Measurements from ENCODE around the gene CCDC172.

CCDC172 gene

GRCh38 chr10:116325987-116326386, 1.7 kb downstream of the CCDC172 start:
- DNase-seq (ENCODE audit: low read depth, low spot score): no peak
- no peak for TF ChIP-seq CTCF (IDR thresholded peaks at IDR 0.05; ENCODE audit: low read depth, low read length)
- in situ Hi-C loops (cut with HindIII; ENCODE audit: low sequenced_read_pairs): no loop called here
- H3K4me3 ChIP-seq (ENCODE audit: low read depth, low read length): no peak overlapping the region

- DNase-seq (ENCODE audit: low read depth, low spot score): no peak
- in situ Hi-C loops (cut with HindIII; ENCODE audit: low sequenced_read_pairs): no loop called here
- no peak for TF ChIP-seq CTCF (IDR thresholded peaks at IDR 0.05; ENCODE audit: low read depth, low read length)
These were observed 4.9 kb downstream of the CCDC172 start for GRCh38 chr10:116329153-116329552.

GRCh38 chr10:116331815-116332214, 7.6 kb downstream of the CCDC172 start:
- in situ Hi-C loops (cut with HindIII; ENCODE audit: low sequenced_read_pairs): no loop called here
- no peak overlapping the region for H3K4me3 ChIP-seq (ENCODE audit: low read depth, low read length)
- TF ChIP-seq CTCF (IDR thresholded peaks at IDR 0.05; ENCODE audit: low read depth, low read length): no peak
- DNase-seq (ENCODE audit: low read depth, low spot score): no peak

More at GRCh38 chr10:116329153-116329552, 4.9 kb downstream of the CCDC172 start:
- no peak overlapping the region for H3K4me3 ChIP-seq (ENCODE audit: low read depth, low read length)

- DNase-seq (ENCODE audit: low read depth, low spot score): no peak
- TF ChIP-seq CTCF (IDR thresholded peaks at IDR 0.05; ENCODE audit: low read depth, low read length): no peak
- in situ Hi-C loops (cut with HindIII; ENCODE audit: low sequenced_read_pairs): no loop called here
- no peak overlapping the region for H3K4me3 ChIP-seq (ENCODE audit: low read depth, low read length)
These were observed 12.6 kb downstream of the CCDC172 start for GRCh38 chr10:116336866-116337265.

GRCh38 chr10:116352125-116352524, 27.9 kb downstream of the CCDC172 start:
- TF ChIP-seq CTCF (IDR thresholded peaks at IDR 0.05; ENCODE audit: low read depth, low read length): no peak
- DNase-seq (ENCODE audit: low read depth, low spot score): no peak
- in situ Hi-C loops (cut with HindIII; ENCODE audit: low sequenced_read_pairs): no loop called here

GRCh38 chr10:116353817-116354216, 29.6 kb downstream of the CCDC172 start:
- no peak overlapping the region for H3K4me3 ChIP-seq (ENCODE audit: low read depth, low read length)
- DNase-seq (ENCODE audit: low read depth, low spot score): no peak
- no peak for TF ChIP-seq CTCF (IDR thresholded peaks at IDR 0.05; ENCODE audit: low read depth, low read length)
- in situ Hi-C loops (cut with HindIII; ENCODE audit: low sequenced_read_pairs): no loop called here

More at GRCh38 chr10:116352125-116352524, 27.9 kb downstream of the CCDC172 start:
- H3K4me3 ChIP-seq (ENCODE audit: low read depth, low read length): no peak overlapping the region

GRCh38 chr10:116355341-116355740, 31.1 kb downstream of the CCDC172 start:
- no peak for TF ChIP-seq CTCF (IDR thresholded peaks at IDR 0.05; ENCODE audit: low read depth, low read length)
- in situ Hi-C loops (cut with HindIII; ENCODE audit: low sequenced_read_pairs): no loop called here
- DNase-seq (ENCODE audit: low read depth, low spot score): no peak
- no peak overlapping the region for H3K4me3 ChIP-seq (ENCODE audit: low read depth, low read length)
